HG03558 (cell line): ENCODE results near the gene HAGHL.
"Not testable (repeated sequence)": the region's sequence is repeated elsewhere in the genome, so short reads cannot be mapped to it uniquely, and the experiment has no call there.

ENCODE experiments used
- ATAC-seq: cut with Tn5 transposase; IDR thresholded peaks from one replicate; pipeline ENCODE4 v1.9.1; 2021; ENCODE audit warnings: moderate number of reproducible peaks; ENCODE audit not compliant: unreplicated experiment; ENCODE audit errors: extremely low read depth

HAGHL gene

GRCh38 chr16:730666-731509 lies 4.0 kb downstream of the HAGHL start:
- ATAC-seq = no peak

- ATAC-seq = no peak
These were observed 5.4 kb downstream of the HAGHL start for GRCh38 chr16:732332-732731.

- ATAC-seq = no peak
These were observed 6.0 kb downstream of the HAGHL start for GRCh38 chr16:732936-733335.

GRCh38 chr16:733382-734207 lies 6.7 kb downstream of the HAGHL start:
- no peak for ATAC-seq

GRCh38 chr16:734208-734980 lies 7.5 kb downstream of the HAGHL start:
- ATAC-seq = no peak

GRCh38 chr16:734981-735881 lies 8.3 kb downstream of the HAGHL start:
- no peak for ATAC-seq

GRCh38 chr16:735982-736453 lies 9.1 kb downstream of the HAGHL start:
- no peak for ATAC-seq

GRCh38 chr16:736936-737481 lies 10.1 kb downstream of the HAGHL start:
- no peak for ATAC-seq

GRCh38 chr16:739560-740458 lies 12.9 kb downstream of the HAGHL start:
- no peak for ATAC-seq

GRCh38 chr16:740459-740763 lies 13.5 kb downstream of the HAGHL start:
- no peak for ATAC-seq

- no peak for ATAC-seq
These were observed 14.0 kb downstream of the HAGHL start, which contains the start of gene CIAO3 for GRCh38 chr16:740764-741505. Gene CIAO3 (minus strand): TSS chr16:740997. CDS start chr16:740985, 12 bp downstream.

- no peak for ATAC-seq
These were observed 15.2 kb downstream of the HAGHL start for GRCh38 chr16:741986-742629.

- not testable (repeated sequence) for ATAC-seq
These were observed 16.0 kb downstream of the HAGHL start for GRCh38 chr16:742894-743293.

- ATAC-seq = no peak
These were observed 17.0 kb downstream of the HAGHL start for GRCh38 chr16:743794-744500.

GRCh38 chr16:745739-746138 lies 18.8 kb downstream of the HAGHL start:
- no peak for ATAC-seq

- ATAC-seq = no peak
These were observed 19.7 kb downstream of the HAGHL start for GRCh38 chr16:746637-747036.
